Body of pancreas (tissue), 4 donors: ENCODE data around the gene ELK4. TPM values are rescaled to one million over a fixed set of nuclear protein-coding genes. Genes with fewer than 3 reads are reported as not detected.

Experiments used
- ATAC-seq: fragments of 150-250 bp; one replicate; pipeline ENCODE4 v1.9.1; 2016
- DNase-seq, 4 donors: peaks; one replicate each; pipeline ENCODE4 v3.0.0-alpha.2; 2019
- H3K27ac ChIP-seq, 4 donors: fragments of 200-600 bp; sonication (generic); 1 replicate in 3 of 4; 2 replicates in 1 of 4; pipeline versions ENCODE4 v1.5.1 to v1.6.1; 2016 to 2019; ENCODE audit warnings: mild to moderate bottlenecking in 1 of 4, mixed read lengths in 1 of 4, moderate library complexity in 1 of 4
- H3K27me3 ChIP-seq, 2 donors: fragments of 200-600 bp; sonication (generic); one replicate each; pipeline ENCODE4 v1.6.0; 2016; ENCODE audit warnings: mild to moderate bottlenecking in 1 of 2
- H3K36me3 ChIP-seq, 2 donors: fragments of 200-600 bp; sonication (generic); replicated peaks in 1 of 2; 2 replicates each; pipeline ENCODE4 v1.5.1; 2016; ENCODE audit warnings: low read depth in 2 of 2; ENCODE audit not compliant: insufficient read depth in 1 of 2
- H3K4me1 ChIP-seq: fragments of 200-600 bp; sonication (generic); one replicate; pipeline ENCODE4 v1.6.0; 2016
- H3K4me3 ChIP-seq, 2 donors: fragments of 200-600 bp; sonication (generic); 1 replicate in 1 of 2; 2 replicates in 1 of 2; pipeline ENCODE4 v1.5.1; 2016 to 2019
- H3K9me3 ChIP-seq, 3 donors: fragments of 200-600 bp; sonication (generic); 1 replicate in 2 of 3; 2 replicates in 1 of 3; pipeline ENCODE4 v1.5.1; 2016
- CTCF ChIP-seq, 7 experiments: fragments of 450-650 bp in 4 of 7; fragments of 200-600 bp in 3 of 7; sonication (generic) in 3 of 7; IDR thresholded peaks; one replicate each; pipeline ENCODE4 v1.5.1; 2016 to 2019; ENCODE audit warnings: antibody characterized with exemption in 7 of 7
- POLR2A ChIP-seq, 3 donors: fragments of 450-650 bp; IDR thresholded peaks; one replicate each; pipeline ENCODE4 v1.6.1; 2016; ENCODE audit warnings: antibody characterized with exemption in 3 of 3, mild to moderate bottlenecking in 2 of 3
- WGBS, 2 donors: methylation state at CpG; one replicate each; pipeline ENCODE4 v1.1.5; 2017; 5-methylcytosine and 5-hydroxymethylcytosine counted together
- intact Hi-C: fragments of 100-400 bp; cut with DNase I; formaldehyde crosslinking; loops from one replicate; pipeline ENCODE4 v1.15.1; 2023
- total RNA-seq, 2 donors: library from RNA; depleted of rRNA; stranded (reverse); fragments of >200 nt; gene quantifications; one replicate each; pipeline ENCODE4 v1.1.0, GENCODE V29; 2016

The ELK4 gene
- 10 to 100 TPM; 16.6 to 17.8 TPM for total RNA-seq

GRCh38 chr1:205631768-205632668 lies at the start of gene ELK4:
TSS of gene ELK4 (minus strand) at chr1:205632011. CDS start at chr1:205623882, 8,129 bp downstream.
- Histone ChIP-seq H3K36me3 (no peaks in the 10 kb centered on the region), H3K9me3 (no peaks in the 10 kb centered on the region), H3K27ac (peak within 1 kb of the TSS; percentile 89 to 97 (median 92)), H3K4me3 (peak within 1 kb of the TSS; percentile 27 to 58), H3K27me3 (no peaks in the 10 kb centered on the region), H3K4me1 (peaks cover 24% of the 10 kb centered on the region)
- intact Hi-C loops = no loop called here
- TF ChIP-seq POLR2A (IDR thresholded peaks at IDR 0.05) (peak; percentile 91 to 96 (median 95)), CTCF (IDR thresholded peaks at IDR 0.05) (peak; percentile 54 to 95 (median 87))
- ATAC-seq (peak; percentile 95), DNase-seq (peak; percentile 99)
- 0 to 2% methylated on average over 5 to 80 of the region's 83 CpGs for WGBS, 2 donors

GRCh38 chr1:205681364-205681763 lies 49.6 kb upstream of the ELK4 start:
- Histone ChIP-seq H3K36me3 (no peaks in the 10 kb centered on the region), H3K27me3 (no peaks in the 10 kb centered on the region), H3K27ac (no peak overlapping the region), H3K4me1 (peaks cover 13% of the 10 kb centered on the region), H3K9me3 (no peaks in the 10 kb centered on the region), H3K4me3 (no peak overlapping the region)
- ATAC-seq = no peak
- 63 to 85% methylated on average over 3 of the region's 3 CpGs for whole genome bisulfite sequencing, 2 donors
- TF ChIP-seq POLR2A (IDR thresholded peaks at IDR 0.05) = no peak
- TF ChIP-seq CTCF (IDR thresholded peaks at IDR 0.05) = no peak
- no peak for DNase-seq
- intact Hi-C loops = no loop called here

- DNase-seq (peak; percentile 27 to 53 (median 33)), ATAC-seq (peak; percentile 69)
- Histone ChIP-seq H3K27ac (peak within 1 kb of the TSS in 2 of 4 donors; percentile 21 to 27), H3K9me3 (no peaks in the 10 kb centered on the region), H3K27me3 (no peaks in the 10 kb centered on the region), H3K4me1 (peaks cover 13% of the 10 kb centered on the region), H3K36me3 (no peaks in the 10 kb centered on the region), H3K4me3 (peak within 1 kb of the TSS; percentile 60)
- intact Hi-C loops = no loop called here
- TF ChIP-seq CTCF (IDR thresholded peaks at IDR 0.05) = no peak
- TF ChIP-seq POLR2A (IDR thresholded peaks at IDR 0.05) = no peak
- 0 to 3% methylated on average over 18 to 55 of the region's 86 CpGs for WGBS, 2 donors
Measured at GRCh38 chr1:205680073-205680851, 48.5 kb upstream of the ELK4 start, which contains the start of gene SLC45A3. TSS of gene SLC45A3 (minus strand) at chr1:205680509. CDS start at chr1:205664656, 15,853 bp downstream.

GRCh38 chr1:205678286-205679111 lies 46.7 kb upstream of the ELK4 start:
- Histone ChIP-seq H3K27me3 (no peaks in the 10 kb centered on the region), H3K4me3 (no peak overlapping the region), H3K36me3 (no peaks in the 10 kb centered on the region), H3K9me3 (no peaks in the 10 kb centered on the region), H3K27ac (no peak overlapping the region), H3K4me1 (peaks cover 13% of the 10 kb centered on the region)
- 47 to 56% methylated on average over 6 to 10 of the region's 10 CpGs for WGBS, 2 donors
- no peak for ATAC-seq
- DNase-seq = no peak
- TF ChIP-seq CTCF (IDR thresholded peaks at IDR 0.05) (no peak), POLR2A (IDR thresholded peaks at IDR 0.05) (no peak)
- intact Hi-C loops = no loop called here
